Stimulated activated CD4-positive, alpha-beta T cell treated with anti-CD3 and anti-CD28 coated beads, Interleukin-4, amount 100 ng/mL, for 24 hours (primary cell): ENCODE results near the gene GMEB2.
"Not testable (repeated sequence)": the region's sequence is repeated elsewhere in the genome, so short reads cannot be mapped to it uniquely, and the experiment has no call there.

ENCODE experiments used
- DNase-seq: peaks from one replicate; pipeline ENCODE4 v3.0.0-alpha.2; 2020

The GMEB2 gene

GRCh38 chr20:63570281-63571086, 56.4 kb downstream of the GMEB2 start:
- no peak for DNase-seq

- DNase-seq = no peak
Observed at GRCh38 chr20:63568986-63569949, 57.6 kb downstream of the GMEB2 start.

GRCh38 chr20:63568170-63568981, 58.5 kb downstream of the GMEB2 start:
- no peak for DNase-seq

GRCh38 chr20:63567386-63568169, 59.3 kb downstream of the GMEB2 start:
- DNase-seq = peak; percentile 49

GRCh38 chr20:63567136-63567385, 59.8 kb downstream of the GMEB2 start:
- DNase-seq = no peak

- DNase-seq = no peak
Observed at GRCh38 chr20:63566395-63567135, 60.3 kb downstream of the GMEB2 start.

- DNase-seq = no peak
Observed at GRCh38 chr20:63565699-63566335, 61.1 kb downstream of the GMEB2 start.

- DNase-seq = no peak
Observed at GRCh38 chr20:63565021-63565698, 61.7 kb downstream of the GMEB2 start.

GRCh38 chr20:63564036-63564810, 62.7 kb downstream of the GMEB2 start:
- no peak for DNase-seq

- DNase-seq = no peak
Observed at GRCh38 chr20:63563225-63563935, 63.5 kb downstream of the GMEB2 start.

GRCh38 chr20:63562461-63563224, 64.3 kb downstream of the GMEB2 start:
- DNase-seq = no peak

GRCh38 chr20:63561624-63562396, 65.1 kb downstream of the GMEB2 start:
- no peak for DNase-seq

GRCh38 chr20:63560856-63561609, 65.9 kb downstream of the GMEB2 start:
- DNase-seq = no peak

- no peak for DNase-seq
Observed at GRCh38 chr20:63560333-63560805, 66.5 kb downstream of the GMEB2 start.

- not testable (repeated sequence) for DNase-seq
Observed at GRCh38 chr20:63559485-63560332, 67.2 kb downstream of the GMEB2 start.
